CD14-positive monocyte (primary cell): ENCODE measurements around the gene NBPF4. TPM values are rescaled to one million over a fixed set of nuclear protein-coding genes. Genes with fewer than 3 reads are reported as not detected.
"Not testable (repeated sequence)": the region's sequence is repeated elsewhere in the genome, so short reads cannot be mapped to it uniquely, and the experiment has no call there.

ENCODE experiments used
- DNase-seq, 3 donors: peaks; one replicate each; pipeline ENCODE4 v3.0.0-alpha.2; 2011 to 2022
- H2AFZ ChIP-seq: 2 replicates; pipeline ENCODE4 v1.6.0; 2012; ENCODE audit warnings: mild to moderate bottlenecking, low read depth, low read length, inconsistent platforms; ENCODE audit not compliant: insufficient read depth, poor library complexity, severe bottlenecking
- H3K27ac ChIP-seq, 2 donors: 1 replicate in 1 of 2; 2 replicates in 1 of 2; pipeline ENCODE4 v1.5.1; 2012 to 2013; ENCODE audit warnings: low read length in 2 of 2, control low read depth in 1 of 2, inconsistent platforms in 1 of 2, low read depth in 1 of 2, mild to moderate bottlenecking in 1 of 2
- H3K27me3 ChIP-seq, 2 donors: one replicate each; pipeline versions ENCODE4 v1.6.0 to v1.6.1; 2011 to 2013; ENCODE audit warnings: low read length in 2 of 2; ENCODE audit not compliant: control insufficient read depth in 2 of 2, insufficient read depth in 2 of 2
- H3K36me3 ChIP-seq, 2 donors: replicated peaks in 1 of 2; 1 replicate in 1 of 2; 2 replicates in 1 of 2; pipeline versions ENCODE4 v1.5.1 to v1.6.1; 2012 to 2013; ENCODE audit warnings: low read length in 2 of 2, control low read depth in 1 of 2, inconsistent platforms in 1 of 2, mild to moderate bottlenecking in 1 of 2; ENCODE audit not compliant: insufficient read depth in 2 of 2, control insufficient read depth in 1 of 2
- H3K4me1 ChIP-seq, 2 donors: 1 replicate in 1 of 2; 2 replicates in 1 of 2; pipeline versions ENCODE4 v1.5.1 to v1.6.1; 2012 to 2013; ENCODE audit warnings: low read length in 2 of 2, control low read depth in 1 of 2, inconsistent platforms in 1 of 2, mild to moderate bottlenecking in 1 of 2, moderate library complexity in 1 of 2; ENCODE audit not compliant: insufficient read depth in 2 of 2, control insufficient read depth in 1 of 2
- H3K4me2 ChIP-seq: replicated peaks from 2 replicates; pipeline ENCODE3; 2012; ENCODE audit warnings: low read length, moderate library complexity, mild to moderate bottlenecking; ENCODE audit not compliant: poor library complexity, severe bottlenecking; ENCODE audit errors: extremely low read depth
- H3K4me3 ChIP-seq, 3 experiments: fragments of 200-600 bp in 1 of 3; sonication (generic) in 1 of 3; replicated peaks in 1 of 3; 1 replicate in 2 of 3; 2 replicates in 1 of 3; pipeline ENCODE4 v1.5.1; 2011 to 2013; ENCODE audit warnings: low read length in 3 of 3, mild to moderate bottlenecking in 3 of 3, control low read depth in 2 of 3, low read depth in 2 of 3, inconsistent platforms in 1 of 3, moderate library complexity in 1 of 3
- H3K79me2 ChIP-seq: 2 replicates; pipeline ENCODE4 v1.6.0; 2012; ENCODE audit warnings: mild to moderate bottlenecking, control low read depth, inconsistent platforms, low read length, moderate library complexity; ENCODE audit not compliant: insufficient read depth
- H3K9ac ChIP-seq: 2 replicates; pipeline ENCODE4 v1.6.0; 2017; ENCODE audit warnings: low read length, mild to moderate bottlenecking; ENCODE audit not compliant: insufficient read depth, poor library complexity, severe bottlenecking
- H3K9me3 ChIP-seq, 2 donors: replicated peaks in 1 of 2; 1 replicate in 1 of 2; 2 replicates in 1 of 2; pipeline versions ENCODE4 v1.5.1 to v1.6.1; 2012 to 2013; ENCODE audit warnings: low read length in 2 of 2, control low read depth in 1 of 2; ENCODE audit not compliant: control insufficient read depth in 1 of 2, insufficient read depth in 1 of 2
- H4K20me1 ChIP-seq: 2 replicates; pipeline ENCODE4 v1.6.0; 2012; ENCODE audit warnings: mild to moderate bottlenecking, low read length, control low read depth, moderate library complexity; ENCODE audit not compliant: insufficient read depth
- H3K27ac Mint-ChIP-seq, 7 donors: one replicate each; pipeline ENCODE4 v1.8.0; 2020; ENCODE audit warnings: mild to moderate bottlenecking in 7 of 7, mixed read lengths in 7 of 7, moderate library complexity in 6 of 7, inconsistent platforms in 2 of 7
- H3K27me3 Mint-ChIP-seq, 3 donors: one replicate each; pipeline ENCODE4 v1.8.0; 2021 to 2022; ENCODE audit warnings: low read depth in 3 of 3, mild to moderate bottlenecking in 3 of 3, mixed read lengths in 3 of 3, moderate library complexity in 3 of 3, inconsistent platforms in 1 of 3
- H3K36me3 Mint-ChIP-seq, 2 donors: one replicate each; pipeline ENCODE4 v1.8.0; 2020; ENCODE audit warnings: mixed read lengths in 2 of 2, inconsistent platforms in 1 of 2, mild to moderate bottlenecking in 1 of 2
- H3K4me1 Mint-ChIP-seq: one replicate; pipeline ENCODE4 v1.8.0; 2020; ENCODE audit warnings: mild to moderate bottlenecking, mixed read lengths
- H3K4me3 Mint-ChIP-seq, 2 donors: one replicate each; pipeline ENCODE4 v1.8.0; 2020; ENCODE audit warnings: mild to moderate bottlenecking in 2 of 2, mixed read lengths in 2 of 2, moderate library complexity in 1 of 2
- H3K9me3 Mint-ChIP-seq, 7 donors: one replicate each; pipeline ENCODE4 v1.8.0; 2020 to 2022; ENCODE audit warnings: mixed read lengths in 7 of 7, mild to moderate bottlenecking in 6 of 7, moderate library complexity in 6 of 7, inconsistent platforms in 2 of 7
- CTCF ChIP-seq: fragments of 200-600 bp; IDR thresholded peaks from one replicate; pipeline ENCODE4 v1.8.0; 2022; ENCODE audit warnings: antibody characterized with exemption, mild to moderate bottlenecking
- WGBS: methylation state at CpG from one replicate; pipeline ENCODE4 v1.1.5; 2013; ENCODE audit warnings: missing lambda C conversion rate; ENCODE audit not compliant: insufficient coverage; 5-methylcytosine and 5-hydroxymethylcytosine counted together
- intact Hi-C, 2 donors: fragments of 100-400 bp; cut with micrococcal nuclease; formaldehyde crosslinking; loops; one replicate each; pipeline versions ENCODE4 v1.15.0 to v1.15.1; 2023
- polyA plus RNA-seq, 3 donors: library from polyadenylated mRNA; depleted of rRNA in 1 of 3; unstranded in 2 of 3; stranded (reverse) in 1 of 3; fragments of 300-500 nt in 2 of 3; fragments of >200 nt in 1 of 3; fragmentation: Illumina TruSeq in 2 of 3; gene quantifications; 1 replicate in 2 of 3; 2 replicates in 1 of 3; pipeline ENCODE4 v1.2.3, GENCODE V29; 2012 to 2021

Gene NBPF4
- polyA plus RNA-seq, 3 donors = not detected

- Histone ChIP-seq H3K27ac (no peak overlapping the region), H3K36me3 (no peaks in the 10 kb centered on the region), H3K79me2 (no peaks in the 10 kb centered on the region), H4K20me1 (no peaks in the 10 kb centered on the region), H3K9ac (no peak overlapping the region), H2AFZ (no peak overlapping the region), H3K4me2 (no peak overlapping the region), H3K4me3 (no peak overlapping the region), H3K4me1 (no peaks in the 10 kb centered on the region), H3K9me3 (no peaks in the 10 kb centered on the region), H3K27me3 (peaks cover 3% of the 10 kb centered on the region in 2 donors)
- WGBS = 92% methylated on average over 9 of the region's 11 CpGs
- Mint-ChIP-seq H3K27me3 (peaks cover 0 to 14% (median 5%) of the 10 kb centered on the region in 3 donors), H3K36me3 (peaks cover 0 to 2% of the 10 kb centered on the region in 2 donors), H3K9me3 (peaks cover 0 to 4% (median 2%) of the 10 kb centered on the region in 7 donors), H3K4me3 (no peak overlapping the region), H3K27ac (peak overlapping the region in 1 of 7 donors; percentile 10), H3K4me1 (no peaks in the 10 kb centered on the region)
- DNase-seq = no peak
- intact Hi-C loops = no loop called here
- TF ChIP-seq CTCF = no peak
Measured at GRCh38 chr1:108209456-108210108, 34.3 kb downstream of the NBPF4 start.

GRCh38 chr1:108208724-108209446, 35.0 kb downstream of the NBPF4 start:
- Mint-ChIP-seq H3K4me3 (no peak overlapping the region), H3K27ac (no peak overlapping the region)

GRCh38 chr1:108203582-108203981, 40.3 kb downstream of the NBPF4 start:
- H3K9me3 ChIP-seq, H3K27ac ChIP-seq, H3K27me3 Mint-ChIP-seq, H3K4me3 Mint-ChIP-seq, H3K36me3 Mint-ChIP-seq, H3K9ac ChIP-seq, H4K20me1 ChIP-seq, H3K27ac Mint-ChIP-seq, H3K27me3 ChIP-seq, intact Hi-C loops, DNase-seq, H3K4me2 ChIP-seq, H2AFZ ChIP-seq, H3K9me3 Mint-ChIP-seq, H3K4me3 ChIP-seq, H3K36me3 ChIP-seq: not testable (repeated sequence)
- H3K4me1 Mint-ChIP-seq = peaks cover 24% of the 10 kb centered on the region
- peaks cover 14% of the 10 kb centered on the region for H3K79me2 ChIP-seq
- no CpG with 5 or more reads among the region's 3 CpGs for WGBS
- H3K4me1 ChIP-seq = peaks cover 14 to 20% of the 10 kb centered on the region in 2 donors

More at GRCh38 chr1:108208724-108209446, 35.0 kb downstream of the NBPF4 start:
- H3K9ac ChIP-seq = no peak overlapping the region
- Mint-ChIP-seq H3K36me3 (peaks cover 0 to 2% of the 10 kb centered on the region in 2 donors), H3K9me3 (peaks cover 2 to 6% (median 3%) of the 10 kb centered on the region in 7 donors), H3K4me1 (no peaks in the 10 kb centered on the region), H3K27me3 (peaks cover 0 to 14% (median 5%) of the 10 kb centered on the region in 3 donors)
- 86% methylated on average over 7 of the region's 11 CpGs for WGBS
- no peaks in the 10 kb centered on the region for H3K4me1 ChIP-seq
- no peak overlapping the region for H3K4me3 ChIP-seq
- H2AFZ ChIP-seq = no peak overlapping the region
- H4K20me1 ChIP-seq = no peaks in the 10 kb centered on the region
- intact Hi-C loops = no loop called here
- TF ChIP-seq CTCF = no peak
- no peak overlapping the region for H3K27ac ChIP-seq
- H3K9me3 ChIP-seq = no peaks in the 10 kb centered on the region
- H3K79me2 ChIP-seq = no peaks in the 10 kb centered on the region
- H3K27me3 ChIP-seq = peaks cover 3% of the 10 kb centered on the region in 2 donors
- no peak overlapping the region for H3K4me2 ChIP-seq
- H3K36me3 ChIP-seq = no peaks in the 10 kb centered on the region
- no peak for DNase-seq
